Measurements from ENCODE around the gene RAD51C.
A peak's percentile ranks its signal among the peaks of the same experiment; 100 is the strongest.
"Not testable (repeated sequence)": the region's sequence is repeated elsewhere in the genome, so short reads cannot be mapped to it uniquely, and the experiment has no call there.

Gene RAD51C

GRCh38 chr17:58684462-58684861 is 7.9 kb upstream of the RAD51C start:
- DNase-seq = not testable (repeated sequence)

GRCh38 chr17:58686980-58687379 is 5.4 kb upstream of the RAD51C start:
- DNase-seq = no peak

- DNase-seq = no peak
These were observed 3.9 kb upstream of the RAD51C start for GRCh38 chr17:58688521-58688920.

GRCh38 chr17:58690033-58690432 is 2.4 kb upstream of the RAD51C start:
- DNase-seq = not testable (repeated sequence)

- no peak for DNase-seq
These were observed 632 bp upstream of the RAD51C start, which contains the start of gene TEX14 for GRCh38 chr17:58691701-58692238. Gene TEX14 (minus strand): TSS chr17:58692045. CDS start chr17:58652001, 40,044 bp downstream.

GRCh38 chr17:58693208-58693607 is 806 bp downstream of the RAD51C start:
- no peak for DNase-seq

- no peak for DNase-seq
These were observed 1.3 kb downstream of the RAD51C start for GRCh38 chr17:58693751-58694150.

GRCh38 chr17:58694302-58694701 is 1.9 kb downstream of the RAD51C start:
- DNase-seq = no peak

- DNase-seq = no peak
These were observed 2.4 kb downstream of the RAD51C start for GRCh38 chr17:58694826-58695225.

GRCh38 chr17:58699771-58700170 is 7.4 kb downstream of the RAD51C start:
- no peak for DNase-seq

- no peak for DNase-seq
These were observed 9.7 kb downstream of the RAD51C start for GRCh38 chr17:58702045-58702476.

GRCh38 chr17:58702708-58703107 is 10.3 kb downstream of the RAD51C start:
- no peak for DNase-seq

GRCh38 chr17:58703137-58703915 is 10.9 kb downstream of the RAD51C start:
- DNase-seq = no peak

- no peak for DNase-seq
These were observed 11.5 kb downstream of the RAD51C start for GRCh38 chr17:58703916-58704286.

GRCh38 chr17:58706351-58707140 is 14.1 kb downstream of the RAD51C start:
- DNase-seq = no peak

- peak; percentile 41 for DNase-seq
These were observed 18.6 kb downstream of the RAD51C start for GRCh38 chr17:58710948-58711552.

- DNase-seq = no peak
These were observed 29.9 kb downstream of the RAD51C start for GRCh38 chr17:58722274-58722673.

GRCh38 chr17:58722696-58723095 is 30.3 kb downstream of the RAD51C start:
- no peak for DNase-seq

- DNase-seq = no peak
These were observed 36.4 kb downstream of the RAD51C start for GRCh38 chr17:58728798-58729197.

- no peak for DNase-seq
These were observed 38.5 kb downstream of the RAD51C start for GRCh38 chr17:58730937-58731336.

- no peak for DNase-seq
These were observed 41.6 kb downstream of the RAD51C start for GRCh38 chr17:58734040-58734439.

GRCh38 chr17:58734811-58735210 is 42.4 kb downstream of the RAD51C start:
- no peak for DNase-seq

- DNase-seq = no peak
These were observed 48.8 kb downstream of the RAD51C start for GRCh38 chr17:58741121-58741625.

All from activated naive CD4-positive, alpha-beta T cell treated with anti-CD3 and anti-CD28 coated beads, Interleukin-2, amount 50 U/mL, for 16 hours (primary cell).